Ovary (tissue), 9 donors: ENCODE results near the gene SMG9. TPM values are rescaled to one million over a fixed set of nuclear protein-coding genes. Genes with fewer than 3 reads are reported as not detected.

Experiments
- DNase-seq, 5 donors: peaks; one replicate each; pipeline ENCODE4 v3.0.0-alpha.2; 2019 to 2020
- H3K27ac ChIP-seq, 2 donors: fragments of 200-600 bp; one replicate each; pipeline versions ENCODE4 v1.5.1 to v1.8.0; 2019 to 2022
- H3K27me3 ChIP-seq: fragments of 200-600 bp; one replicate; pipeline ENCODE4 v1.8.0; 2022
- H3K36me3 ChIP-seq: fragments of 200-600 bp; sonication (generic); one replicate; pipeline ENCODE4 v1.5.1; 2019
- H3K4me1 ChIP-seq: one replicate; pipeline ENCODE4 v1.8.1; 2013; ENCODE audit warnings: mild to moderate bottlenecking, moderate library complexity; ENCODE audit not compliant: insufficient read depth
- H3K4me3 ChIP-seq: fragments of 200-600 bp; sonication (generic); one replicate; pipeline ENCODE4 v1.5.1; 2017
- H3K9me3 ChIP-seq, 2 donors: fragments of 200-600 bp in 1 of 2; sonication (generic) in 1 of 2; one replicate each; pipeline versions ENCODE4 v1.5.1 to v1.8.1; 2013 to 2019; ENCODE audit warnings: mild to moderate bottlenecking in 1 of 2, moderate library complexity in 1 of 2
- EP300 ChIP-seq: sonication (generic); formaldehyde crosslinking; IDR thresholded peaks from one replicate; pipeline ENCODE4 v1.6.1; 2017; ENCODE audit warnings: antibody characterized with exemption
- POLR2A ChIP-seq: fragments of 450-650 bp; IDR thresholded peaks from one replicate; pipeline ENCODE4 v1.6.1; 2017; ENCODE audit warnings: antibody characterized with exemption, mild to moderate bottlenecking, moderate library complexity
- WGBS, 3 donors: extraction: QIAGEN DNeasy Blood & Tissue Kit in 1 of 3; methylation state at CpG; one replicate each; pipeline versions ENCODE4 v1.1.5 to v1.1.7; 2013 to 2017; 5-methylcytosine and 5-hydroxymethylcytosine counted together
- intact Hi-C, 4 donors: fragments of 100-400 bp; cut with DNase I; formaldehyde crosslinking; loops; one replicate each; pipeline versions ENCODE4 v1.11.0 to v1.15.1; 2022 to 2023
- polyA plus RNA-seq, 2 donors: library from polyadenylated mRNA; stranded (reverse); fragments of 200-250 nt in 1 of 2; fragments of 350-450 nt in 1 of 2; fragmentation: Illumina TruSeq in 1 of 2; extraction: RNeasy Lipid Tissue Mini Kit (QIAGEN cat#74804) in 1 of 2; gene quantifications; one replicate each; pipeline ENCODE4 v1.2.3, GENCODE V29; 2013 to 2014
- total RNA-seq, 7 donors: library from RNA; depleted of rRNA in 2 of 7; stranded (reverse); fragments of >200 nt in 2 of 7; fragmentation: NEBNext Ultra II Directional in 3 of 7; extraction: Animal tissue kit (Norgen Biotek cat#: 25700) in 3 of 7; gene quantifications; one replicate each; pipeline versions ENCODE4 v1.1.0 to v1.2.4, GENCODE V29; 2016 to 2023
- TF ChIP-seq, protein P1 (sequence below), 3 donors: fragments of 450-650 bp in 2 of 3; fragments of 200-600 bp in 1 of 3; IDR thresholded peaks; one replicate each; pipeline versions ENCODE4 v1.5.1 to v1.8.0; 2016 to 2022; ENCODE audit warnings: antibody characterized with exemption in 3 of 3, mild to moderate bottlenecking in 1 of 3
- donor health status: DM: no; HTN: no; CAD: no; lungs with moderate emphysema.
- donor health status: DM: no; HTN: no; CAD: no.
- donor health status: Bipolar disorder and iron deficiency.
- donor health status: DM: yes; HTN: yes; CAD: no.
- donor health status: DM: no; HTN: no; CAD: no.
- donor health status: DM: yes; HTN: yes; CAD: no.

The SMG9 gene
- total and polyA plus RNA-seq, 9 donors, result 13.9 to 34.8 (median 23.9) TPM

- no peak for DNase-seq
- Histone ChIP-seq H3K27me3 (no peaks in the 10 kb centered on the region), H3K4me3 (no peak overlapping the region), H3K27ac (no peak overlapping the region), H3K9me3 (no peaks in the 10 kb centered on the region), H3K4me1 (no peaks in the 10 kb centered on the region), H3K36me3 (no peaks in the 10 kb centered on the region)
- intact Hi-C loops, result loop anchor here in 2 of 4 donors (2.0 to 5.0 kb wide), 2 partner anchors 35 kb away; partner anchors contain the start of gene KCNN4 (in 1 of the 2)
- TF ChIP-seq, protein P1, sequence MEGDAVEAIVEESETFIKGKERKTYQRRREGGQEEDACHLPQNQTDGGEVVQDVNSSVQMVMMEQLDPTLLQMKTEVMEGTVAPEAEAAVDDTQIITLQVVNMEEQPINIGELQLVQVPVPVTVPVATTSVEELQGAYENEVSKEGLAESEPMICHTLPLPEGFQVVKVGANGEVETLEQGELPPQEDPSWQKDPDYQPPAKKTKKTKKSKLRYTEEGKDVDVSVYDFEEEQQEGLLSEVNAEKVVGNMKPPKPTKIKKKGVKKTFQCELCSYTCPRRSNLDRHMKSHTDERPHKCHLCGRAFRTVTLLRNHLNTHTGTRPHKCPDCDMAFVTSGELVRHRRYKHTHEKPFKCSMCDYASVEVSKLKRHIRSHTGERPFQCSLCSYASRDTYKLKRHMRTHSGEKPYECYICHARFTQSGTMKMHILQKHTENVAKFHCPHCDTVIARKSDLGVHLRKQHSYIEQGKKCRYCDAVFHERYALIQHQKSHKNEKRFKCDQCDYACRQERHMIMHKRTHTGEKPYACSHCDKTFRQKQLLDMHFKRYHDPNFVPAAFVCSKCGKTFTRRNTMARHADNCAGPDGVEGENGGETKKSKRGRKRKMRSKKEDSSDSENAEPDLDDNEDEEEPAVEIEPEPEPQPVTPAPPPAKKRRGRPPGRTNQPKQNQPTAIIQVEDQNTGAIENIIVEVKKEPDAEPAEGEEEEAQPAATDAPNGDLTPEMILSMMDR (IDR thresholded peaks at IDR 0.05), result no peak
- TF ChIP-seq EP300, result no peak
- no peak for TF ChIP-seq POLR2A
- 81 to 85% (median 85%) methylated on average over 15 to 16 of the region's 16 CpGs for WGBS, 3 donors
Observed at GRCh38 chr19:43747557-43748204, 7.1 kb downstream of the SMG9 start.

- H3K4me1 ChIP-seq, result no peaks in the 10 kb centered on the region
- no peaks in the 10 kb centered on the region for H3K36me3 ChIP-seq
- H3K27ac ChIP-seq, result no peak overlapping the region
- H3K27me3 ChIP-seq, result no peaks in the 10 kb centered on the region
- H3K9me3 ChIP-seq, result no peaks in the 10 kb centered on the region
- 83 to 86% (median 83%) methylated on average over 3 of the region's 3 CpGs for WGBS, 3 donors
- no peak overlapping the region for H3K4me3 ChIP-seq
- TF ChIP-seq POLR2A (no peak), EP300 (no peak)
- TF ChIP-seq, protein P1 (IDR thresholded peaks at IDR 0.05), result no peak
- no peak for DNase-seq
- intact Hi-C loops, result loop anchor here in 1 of 4 donors (5.0 kb wide), 1 partner anchor 71 kb away; the partner anchor contains the start of gene PLAUR
Observed at GRCh38 chr19:43743059-43743458, 11.7 kb downstream of the SMG9 start.

DNA sequence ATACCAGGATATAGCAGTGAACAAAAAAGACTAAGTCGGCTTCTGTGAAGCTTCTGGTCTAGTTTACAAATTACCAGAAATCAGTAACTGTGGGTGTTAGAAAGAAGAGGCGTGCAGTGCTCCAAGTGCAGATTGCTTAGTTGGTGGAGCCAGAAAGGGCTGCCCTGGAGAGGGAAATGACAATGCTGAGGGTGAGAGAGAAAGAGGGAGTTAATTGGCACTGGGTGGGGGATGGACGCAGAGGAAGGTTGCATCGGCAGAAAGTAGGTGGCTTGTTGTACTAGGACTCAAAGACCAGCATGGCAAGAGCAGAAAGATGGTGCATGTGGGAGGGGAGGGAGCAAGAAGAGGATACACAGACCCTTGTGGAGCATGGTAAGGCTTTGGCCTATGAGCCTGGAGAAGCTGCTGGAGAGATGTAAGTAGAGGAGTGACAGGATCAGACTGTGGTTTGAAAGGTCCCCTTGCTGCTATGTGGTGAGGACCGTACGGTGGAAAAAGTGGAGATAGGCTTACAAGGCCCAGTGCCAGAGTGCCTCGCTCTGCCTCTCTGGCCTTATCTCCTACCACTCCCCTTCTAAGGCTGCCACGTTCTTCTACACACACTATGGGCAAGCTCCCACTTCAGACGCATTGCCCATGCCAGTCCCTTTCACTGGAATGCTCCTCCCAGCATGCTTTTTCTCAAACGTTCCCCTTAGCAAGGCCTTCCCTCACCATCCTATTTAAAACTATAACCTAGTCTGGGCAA is 13.5 kb downstream of the SMG9 start:
- DNase-seq, result no peak
- H3K36me3 ChIP-seq, result no peaks in the 10 kb centered on the region
- WGBS, 3 donors, result 77 to 87% (median 83%) methylated on average over 10 of the region's 10 CpGs
- TF ChIP-seq, protein P1 (IDR thresholded peaks at IDR 0.05), result no peak
- TF ChIP-seq EP300, result no peak
- TF ChIP-seq POLR2A, result no peak
- no peak overlapping the region for H3K4me3 ChIP-seq
- H3K27ac ChIP-seq, result no peak overlapping the region
- intact Hi-C loops, result loop anchor here in 1 of 4 donors (5.0 kb wide), 1 partner anchor 69 kb away; the partner anchor contains the start of gene PLAUR
- no peaks in the 10 kb centered on the region for H3K4me1 ChIP-seq
- H3K27me3 ChIP-seq, result no peaks in the 10 kb centered on the region
- no peaks in the 10 kb centered on the region for H3K9me3 ChIP-seq

- DNase-seq, result no peak
- no peak overlapping the region for H3K27ac ChIP-seq
Observed at GRCh38 chr19:43739439-43740235, 15.1 kb downstream of the SMG9 start.

More at GRCh38 chr19:43739439-43740235, 15.1 kb downstream of the SMG9 start:
- intact Hi-C loops, result loop anchor here in 1 of 4 donors (5.0 kb wide), 1 partner anchor 67 kb away; the partner anchor contains the start of gene PLAUR
- Histone ChIP-seq H3K36me3 (no peaks in the 10 kb centered on the region), H3K4me1 (no peaks in the 10 kb centered on the region), H3K4me3 (no peak overlapping the region), H3K9me3 (no peaks in the 10 kb centered on the region), H3K27me3 (no peaks in the 10 kb centered on the region)
- WGBS, 3 donors, result 56 to 74% (median 65%) methylated on average over 16 of the region's 16 CpGs
- TF ChIP-seq, protein P1 (IDR thresholded peaks at IDR 0.05), result no peak
- TF ChIP-seq POLR2A (no peak), EP300 (no peak)
